HG03159 (cell line): ENCODE results near the gene IL18BP.

Source experiments
- ATAC-seq: cut with Tn5 transposase; IDR thresholded peaks from one replicate; pipeline ENCODE4 v1.9.1; 2021; ENCODE audit warnings: mild to moderate bottlenecking, moderate library complexity; ENCODE audit not compliant: unreplicated experiment

IL18BP gene

DNA sequence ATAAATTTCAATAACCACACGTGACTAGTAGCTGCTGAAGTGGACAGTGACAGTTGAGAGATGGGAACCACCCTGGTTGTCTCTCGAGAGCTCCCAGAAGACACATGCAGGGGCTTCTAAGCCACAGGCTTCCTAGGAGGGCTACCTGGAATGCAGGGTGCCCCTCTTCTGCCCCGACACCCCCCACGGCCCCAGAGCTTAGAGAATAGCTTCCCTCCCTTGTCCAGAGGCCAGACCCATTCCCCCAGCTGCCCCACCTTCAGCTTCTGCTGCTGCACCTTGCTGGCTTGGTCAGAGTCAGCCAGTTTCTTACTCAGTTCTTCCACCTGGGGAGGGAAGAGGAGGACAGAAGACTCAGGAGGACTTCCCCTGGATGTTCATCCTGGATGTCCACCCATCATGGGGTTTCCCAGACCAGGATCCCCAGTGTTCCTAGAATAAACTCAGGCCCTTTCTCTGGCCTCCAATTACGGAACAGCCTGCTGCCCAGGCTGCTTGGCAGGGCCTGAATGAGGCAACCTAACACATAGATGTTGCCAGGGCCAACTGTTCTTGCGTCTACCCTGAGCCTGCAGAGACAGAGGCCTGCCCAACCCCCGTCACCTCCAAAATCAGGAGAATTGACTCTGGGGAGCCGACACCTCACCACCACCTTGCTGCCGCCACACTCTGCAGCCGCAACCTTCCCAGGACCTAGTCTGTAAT, 12.0 kb downstream of the IL18BP start:
- ATAC-seq: no peak

DNA sequence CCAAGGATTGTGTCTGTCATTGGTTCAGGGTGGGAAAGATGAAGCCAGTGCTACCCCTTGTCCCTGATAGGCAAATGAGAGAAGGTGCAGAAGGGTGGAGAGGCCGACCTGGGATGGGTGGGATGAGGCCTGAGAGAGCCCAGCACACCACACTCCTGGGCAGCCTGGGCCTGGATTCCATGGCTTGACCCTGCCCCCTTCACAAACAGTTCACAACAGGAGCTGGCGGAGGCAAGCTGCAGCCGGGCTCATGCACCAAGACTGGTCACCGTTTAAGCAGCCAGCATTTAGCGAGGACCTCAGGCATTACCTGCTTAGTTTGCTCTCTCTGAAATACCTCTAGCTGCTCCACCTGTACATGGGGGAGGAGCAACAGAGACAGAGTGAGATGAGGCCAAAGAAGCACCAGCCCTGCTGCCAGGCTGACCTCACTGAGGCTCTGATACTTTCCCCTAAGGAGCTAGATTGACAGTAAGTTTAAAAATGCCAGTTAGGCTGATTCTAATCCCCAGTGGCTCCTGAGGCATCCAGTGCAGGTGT, 13.5 kb downstream of the IL18BP start:
- ATAC-seq: no peak

DNA sequence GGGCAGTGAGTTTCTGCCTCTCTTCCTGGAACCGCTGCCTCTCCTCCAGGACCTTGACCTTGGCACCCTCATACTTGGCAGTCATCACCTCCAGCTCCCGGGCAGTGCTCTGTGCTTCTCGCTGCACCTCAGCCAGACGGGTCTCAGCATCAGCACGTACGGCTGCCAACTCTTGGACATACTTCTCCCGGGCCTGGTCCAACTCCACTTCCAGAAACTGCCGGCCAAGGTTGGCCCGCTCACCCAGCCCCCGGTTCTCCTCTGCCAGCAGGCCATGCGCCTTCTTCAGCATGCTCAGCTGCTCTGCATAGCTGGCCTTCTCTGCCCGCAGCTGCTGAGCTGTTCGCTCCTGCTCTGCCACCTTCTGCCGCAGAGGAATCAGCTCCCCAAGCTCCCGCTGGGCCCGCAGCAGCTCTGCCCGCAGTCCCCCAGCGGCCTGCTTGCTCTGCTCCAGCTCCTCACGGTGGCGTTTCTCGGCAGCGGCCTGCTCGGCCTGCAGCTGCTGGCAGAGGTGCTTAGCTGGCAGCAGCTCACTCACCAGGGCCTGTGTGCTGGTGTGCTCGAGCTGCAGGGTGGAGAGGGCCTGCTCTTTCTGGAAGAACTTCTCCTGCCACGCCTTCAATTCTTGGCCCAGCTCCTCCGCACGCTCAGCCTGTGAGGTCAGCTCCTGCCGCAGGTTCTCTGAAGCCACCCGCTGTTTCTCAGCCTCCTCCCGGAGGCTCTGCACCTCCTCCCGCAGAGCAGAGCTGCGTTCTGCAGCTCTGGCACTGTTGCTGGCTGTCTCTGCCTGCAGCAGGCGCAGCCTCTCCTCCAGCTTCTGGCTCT, 14.4 kb downstream of the IL18BP start:
- ATAC-seq: no peak

DNA sequence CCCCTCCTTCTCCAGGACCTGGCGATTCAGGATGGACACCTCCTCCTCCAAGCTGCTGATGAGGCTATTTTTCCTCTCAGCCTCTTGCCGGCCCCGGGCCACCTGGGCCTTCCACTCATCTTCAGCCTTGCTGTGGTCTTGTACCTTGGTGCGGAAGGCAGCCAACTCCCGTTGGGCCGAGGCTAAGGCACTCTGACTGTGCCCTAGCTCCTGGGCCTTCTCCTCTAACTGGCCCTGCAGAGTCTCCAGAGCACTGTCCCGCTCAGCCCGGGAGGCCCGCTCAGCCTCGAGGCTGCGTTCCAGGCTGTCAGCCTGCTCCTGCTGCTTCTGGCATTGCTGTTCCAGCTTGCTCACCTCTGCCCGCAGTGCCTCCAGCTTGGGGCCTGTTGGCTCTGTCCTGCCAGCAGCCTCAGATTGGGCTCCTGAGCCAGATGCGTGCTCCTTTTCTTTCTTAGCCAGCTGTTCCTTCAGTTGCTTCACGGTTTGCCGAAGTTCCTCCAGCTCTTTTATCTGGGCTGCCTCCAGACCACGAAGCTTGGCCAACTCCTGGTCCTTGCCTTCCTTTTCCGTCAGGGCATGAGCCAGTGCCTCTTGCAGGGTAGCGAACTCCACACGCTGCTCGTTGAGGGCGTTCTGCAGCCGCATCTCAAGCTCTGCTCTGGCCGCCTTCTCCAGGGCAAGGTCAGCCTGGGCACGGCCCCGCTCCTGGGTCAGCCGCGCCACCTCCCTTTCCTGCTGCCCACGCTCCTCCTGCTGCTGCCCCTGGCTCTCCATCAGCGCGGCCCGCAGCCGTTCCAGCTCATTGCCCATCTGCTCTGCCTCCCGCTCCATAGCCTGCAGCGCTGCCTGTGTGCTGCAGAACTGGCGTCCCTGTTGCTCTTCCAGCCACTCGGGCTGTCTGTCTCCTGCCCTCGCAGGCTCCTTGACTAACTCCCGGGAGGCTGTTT, 15.3 kb downstream of the IL18BP start:
- ATAC-seq: no peak

DNA sequence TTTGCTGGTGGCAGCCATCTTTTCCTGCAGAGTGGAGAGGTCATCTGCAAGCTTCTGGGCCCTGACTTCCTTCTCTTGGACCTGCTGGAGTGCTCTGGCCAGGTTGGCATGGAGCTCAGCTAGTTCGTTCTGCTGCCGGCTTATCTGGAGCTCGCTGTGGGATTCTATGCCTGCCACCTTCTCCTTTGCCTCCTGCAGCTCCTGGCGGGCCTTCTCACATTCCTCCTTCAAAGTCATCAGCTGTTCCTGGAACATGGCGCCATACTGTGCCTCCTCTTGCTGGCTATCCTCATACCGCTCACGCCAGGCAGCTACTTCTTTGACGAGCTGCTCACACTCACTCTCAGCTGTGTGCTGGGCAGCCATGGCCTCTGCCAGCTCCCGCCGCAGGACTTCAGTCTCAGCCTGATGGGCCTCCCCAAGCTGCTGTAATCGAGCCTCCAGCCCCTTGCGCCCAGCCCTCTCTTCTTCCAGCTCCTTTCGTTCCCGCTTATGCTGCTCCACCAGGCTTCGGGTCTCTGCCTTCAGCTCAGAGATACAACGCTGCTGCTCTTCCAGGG, 16.1 kb downstream of the IL18BP start:
- ATAC-seq: no peak

DNA sequence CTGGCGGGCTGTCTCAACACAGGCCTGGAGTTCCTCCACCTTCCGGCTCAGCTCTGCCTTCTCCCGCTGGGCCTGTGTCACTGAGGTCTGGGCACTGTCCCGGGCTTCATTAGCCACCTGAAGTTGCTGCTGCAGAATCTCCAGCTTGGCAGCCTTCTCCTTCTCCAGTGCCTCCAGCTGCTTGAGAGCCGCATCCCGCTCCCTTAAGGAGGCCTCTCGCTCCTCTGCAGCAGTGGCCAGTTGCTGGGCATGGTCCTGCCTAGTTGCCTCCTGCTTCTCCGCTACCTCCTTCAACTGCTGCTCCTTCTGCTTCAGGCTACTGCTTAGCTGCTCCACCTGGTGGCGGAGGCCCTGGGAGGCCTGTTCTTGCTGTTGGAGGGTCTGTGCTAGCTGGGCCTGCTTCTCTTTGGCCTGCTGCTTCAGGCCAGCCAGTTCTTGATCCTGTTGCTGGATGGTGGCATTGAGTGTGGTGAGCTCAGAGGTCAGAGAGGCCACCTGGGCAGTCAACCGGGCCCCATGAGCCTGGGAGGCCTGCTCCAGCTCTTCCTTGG, 16.9 kb downstream of the IL18BP start:
- ATAC-seq: no peak

- ATAC-seq: no peak
Measured at GRCh38 chr11:72018171-72018570, 19.5 kb downstream of the IL18BP start.

DNA sequence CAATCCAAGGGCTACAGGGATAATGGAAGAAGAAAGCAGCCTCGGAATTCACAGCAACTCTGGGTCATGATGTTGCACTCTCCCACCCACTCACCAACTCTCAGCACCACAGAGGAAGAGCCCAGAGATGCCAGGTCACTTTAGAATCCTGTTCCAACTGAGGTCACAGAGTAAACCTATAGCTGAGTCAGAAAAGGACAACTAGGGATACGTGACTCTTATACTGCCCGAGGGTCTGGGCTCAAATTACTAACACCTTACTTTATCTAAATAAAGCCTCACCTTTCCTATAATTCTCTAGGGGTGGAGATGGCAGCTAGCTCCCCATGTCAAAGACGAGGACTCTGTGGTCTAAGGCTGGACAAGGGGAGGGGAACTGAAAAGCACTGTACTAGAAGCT, 24.6 kb downstream of the IL18BP start:
- no peak for ATAC-seq

- no peak for ATAC-seq
Measured at GRCh38 chr11:72024069-72024754, 25.5 kb downstream of the IL18BP start.

DNA sequence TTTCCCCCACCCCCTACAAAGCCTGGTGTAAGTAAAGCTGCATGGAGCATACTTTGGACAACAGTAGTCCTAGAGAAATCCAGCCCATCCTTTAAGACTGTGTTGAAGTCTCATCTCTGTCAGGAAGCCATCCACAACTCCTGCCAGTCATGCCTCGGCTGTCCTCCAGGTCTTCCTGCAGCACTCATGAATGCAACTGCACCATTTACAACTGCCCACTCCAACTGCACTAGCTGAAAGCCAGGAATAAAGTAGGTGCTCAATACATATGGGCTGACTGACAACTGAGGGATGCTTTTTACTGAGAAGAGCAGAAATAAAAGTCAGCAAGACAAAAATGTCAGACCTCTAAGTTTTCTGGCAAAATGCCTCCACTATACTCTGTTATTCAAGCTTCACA, 27.4 kb downstream of the IL18BP start:
- ATAC-seq: no peak

GRCh38 chr11:72030472-72031045, 31.9 kb downstream of the IL18BP start:
- no peak for ATAC-seq

DNA sequence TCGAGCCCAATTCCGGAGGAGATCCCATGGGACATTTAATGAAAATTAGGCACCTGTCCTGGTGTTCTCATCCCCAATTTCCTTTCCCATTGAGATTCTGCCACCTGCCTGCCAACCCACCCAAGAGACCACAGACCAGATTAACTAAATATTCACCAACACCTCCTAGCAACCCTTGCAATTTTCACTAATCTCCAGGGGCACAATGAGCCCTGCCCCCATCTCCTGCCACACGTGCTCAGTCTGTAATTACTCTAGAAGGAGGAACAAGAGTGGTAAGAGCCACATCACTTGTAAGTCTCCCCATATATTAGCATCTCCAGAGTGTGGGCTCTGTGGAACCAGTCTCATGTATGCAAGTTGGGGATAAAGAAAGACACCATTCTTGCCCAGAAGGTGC, 38.0 kb downstream of the IL18BP start:
- ATAC-seq: no peak

DNA sequence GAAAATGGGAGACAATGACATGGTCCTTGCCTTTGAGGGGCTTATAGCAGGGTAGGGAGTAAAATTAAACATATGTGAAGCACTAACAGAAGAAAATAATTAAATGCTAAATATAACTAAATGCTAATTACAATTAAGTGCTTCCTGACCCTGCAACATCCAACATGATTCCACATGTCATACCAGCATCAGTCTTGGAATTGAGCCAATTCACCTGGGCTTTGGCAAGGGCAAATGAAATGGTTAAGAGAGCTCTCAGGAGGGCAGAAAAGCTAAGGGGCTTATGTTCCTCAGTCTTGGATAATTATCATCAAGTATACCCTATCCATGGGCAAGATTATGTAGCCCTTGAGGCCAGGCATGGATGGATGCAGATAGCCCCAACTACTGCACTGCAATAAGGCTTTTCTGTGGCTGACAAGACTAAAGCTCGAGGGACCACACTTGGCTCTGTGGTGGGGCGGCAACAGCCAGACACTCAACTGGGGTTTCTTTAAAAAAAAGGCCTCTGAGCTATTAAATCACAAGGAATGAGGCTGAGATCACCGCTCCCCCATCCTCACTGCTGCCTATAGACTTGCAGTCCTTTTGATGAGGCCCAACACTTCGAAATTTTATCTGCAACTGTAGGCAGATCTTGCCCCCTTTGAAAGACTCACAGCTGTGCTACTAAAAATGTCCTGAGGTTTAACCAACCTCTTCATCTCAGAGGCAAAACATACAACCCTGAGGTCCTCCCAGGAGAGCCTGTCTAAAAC, 39.0 kb downstream of the IL18BP start:
- ATAC-seq: no peak

GRCh38 chr11:72038491-72038890, 39.8 kb downstream of the IL18BP start:
- ATAC-seq: no peak

- ATAC-seq: no peak
Measured at GRCh38 chr11:72039031-72039855, 40.5 kb downstream of the IL18BP start.

DNA sequence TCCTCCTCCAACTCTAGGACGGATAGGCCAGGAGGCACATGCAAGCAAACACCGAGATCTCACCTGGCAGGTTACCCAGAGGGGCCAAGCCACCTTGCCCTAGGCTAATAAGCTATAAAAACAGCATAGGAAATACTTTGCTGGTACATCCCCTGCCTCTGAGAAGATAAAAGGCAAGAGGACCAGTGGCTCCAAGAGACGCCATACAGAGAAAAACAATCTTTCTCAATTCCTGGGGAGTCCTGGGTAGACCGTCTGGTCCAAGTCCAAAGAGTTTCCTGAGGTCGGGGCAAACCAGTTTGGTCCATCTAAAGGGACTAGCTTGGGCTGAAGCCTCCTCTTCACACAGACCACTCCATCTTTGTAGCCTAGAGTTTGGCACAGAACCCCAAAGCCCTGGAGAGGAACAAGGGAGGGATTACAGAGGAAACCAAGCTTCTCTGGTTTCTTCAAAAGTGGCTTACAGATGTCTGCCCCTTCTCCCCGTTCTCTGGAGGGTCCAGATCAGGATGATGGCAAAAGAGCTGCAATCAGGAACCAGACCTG, 41.2 kb downstream of the IL18BP start:
- ATAC-seq: no peak

DNA sequence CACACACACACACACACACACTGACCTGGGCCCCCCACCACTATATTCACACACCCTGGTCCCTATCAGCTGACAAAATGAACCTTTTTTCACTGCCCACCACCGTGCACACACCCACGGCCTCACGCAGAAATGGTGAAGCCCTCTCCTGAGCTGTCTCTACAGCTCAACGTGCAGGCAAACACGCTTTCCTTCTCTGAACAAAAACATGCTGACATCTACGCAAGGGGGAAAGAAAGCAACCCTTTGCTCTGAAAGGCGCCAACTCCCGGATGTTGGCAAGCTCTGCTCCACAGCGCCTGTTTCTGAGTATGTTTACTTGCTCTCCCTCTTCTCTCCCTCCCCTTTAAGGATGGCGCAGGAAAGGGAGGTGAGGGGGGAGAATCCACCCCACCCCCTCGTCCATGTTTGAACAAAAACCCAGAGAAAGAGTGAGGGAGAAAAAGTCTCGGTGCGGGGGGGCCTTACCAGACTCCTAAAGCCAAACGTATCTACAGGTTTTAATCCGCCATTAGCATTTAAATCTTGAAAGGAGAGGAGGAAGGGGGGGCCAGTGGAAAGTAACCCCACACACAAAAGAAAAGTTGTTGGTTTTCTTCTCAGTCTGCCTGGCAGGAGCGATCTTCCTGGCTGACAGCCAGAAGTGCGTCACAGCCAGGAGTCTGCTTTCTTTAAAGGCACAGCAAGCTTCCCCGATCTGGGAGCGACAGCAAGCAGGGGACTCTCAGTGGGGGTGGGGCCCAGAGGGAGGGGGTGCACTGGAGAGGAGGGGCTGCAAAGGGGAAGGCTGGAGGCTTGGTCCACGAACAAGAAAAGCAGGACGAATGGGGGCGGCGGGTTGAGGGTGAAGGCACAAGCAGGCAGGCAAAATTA, 42.0 kb downstream of the IL18BP start:
- no peak for ATAC-seq
